A673 (cell line): ENCODE data around the gene TTC9B.
"Not testable (repeated sequence)": the region's sequence is repeated elsewhere in the genome, so short reads cannot be mapped to it uniquely, and the experiment has no call there.

ENCODE experiments used
- EZH2 ChIP-seq: fragments of 200-600 bp; sonication (generic); IDR thresholded peaks from 2 replicates; pipeline ENCODE4 v1.6.1; 2017; ENCODE audit warnings: borderline replicate concordance, low read depth, mild to moderate bottlenecking, mixed read lengths, antibody characterized with exemption, low read length; ENCODE audit not compliant: poor library complexity, severe bottlenecking
- TF ChIP-seq, protein P1 (sequence below): fragments of 300-800, 200-600 bp; sonication (generic); conservative IDR thresholded peaks from 2 replicates; pipeline ENCODE4 v1.5.1; 2017; ENCODE audit warnings: low read depth, mild to moderate bottlenecking, antibody characterized with exemption, low read length, moderate library complexity, mixed read lengths

DNA sequence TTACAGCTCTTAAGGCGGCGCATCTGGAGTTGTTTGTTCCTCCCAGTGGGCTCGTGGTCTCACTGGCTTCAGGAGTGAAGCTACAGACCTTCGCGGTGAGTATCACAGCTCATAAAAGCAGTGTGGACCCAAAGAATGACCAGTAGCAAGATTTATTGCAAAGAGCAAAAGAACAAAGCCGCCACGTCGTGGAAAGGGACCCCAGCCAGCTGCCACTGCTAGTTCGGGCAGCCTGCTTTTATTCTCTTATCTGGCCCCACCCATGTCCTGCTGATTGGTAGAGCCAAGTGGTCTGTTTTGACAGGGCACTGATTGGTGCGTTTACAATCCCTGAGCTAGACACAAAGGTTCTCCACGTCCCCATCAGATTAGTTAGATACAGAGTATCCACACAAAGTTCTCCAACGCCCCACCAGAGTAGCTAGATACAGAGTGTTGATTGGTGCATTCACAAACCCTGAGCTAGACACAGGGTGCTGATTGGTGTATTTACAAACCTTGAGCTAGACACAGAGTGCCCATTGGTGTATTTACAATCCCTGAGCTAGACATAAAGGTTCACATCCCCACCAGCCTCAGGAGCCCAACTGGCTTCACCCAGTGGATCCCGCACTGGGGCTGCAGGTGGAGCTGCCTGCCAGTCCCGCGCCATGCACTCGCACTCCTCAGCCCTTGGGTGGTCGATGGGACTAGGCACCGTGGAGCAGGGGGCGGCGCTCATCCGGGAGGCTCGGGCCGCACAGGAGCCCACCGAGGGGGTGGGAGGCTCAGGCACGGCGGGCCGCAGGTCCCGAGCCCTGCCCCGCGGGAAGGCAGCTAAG is 48.5 kb downstream of the TTC9B start:
- TF ChIP-seq, protein P1, sequence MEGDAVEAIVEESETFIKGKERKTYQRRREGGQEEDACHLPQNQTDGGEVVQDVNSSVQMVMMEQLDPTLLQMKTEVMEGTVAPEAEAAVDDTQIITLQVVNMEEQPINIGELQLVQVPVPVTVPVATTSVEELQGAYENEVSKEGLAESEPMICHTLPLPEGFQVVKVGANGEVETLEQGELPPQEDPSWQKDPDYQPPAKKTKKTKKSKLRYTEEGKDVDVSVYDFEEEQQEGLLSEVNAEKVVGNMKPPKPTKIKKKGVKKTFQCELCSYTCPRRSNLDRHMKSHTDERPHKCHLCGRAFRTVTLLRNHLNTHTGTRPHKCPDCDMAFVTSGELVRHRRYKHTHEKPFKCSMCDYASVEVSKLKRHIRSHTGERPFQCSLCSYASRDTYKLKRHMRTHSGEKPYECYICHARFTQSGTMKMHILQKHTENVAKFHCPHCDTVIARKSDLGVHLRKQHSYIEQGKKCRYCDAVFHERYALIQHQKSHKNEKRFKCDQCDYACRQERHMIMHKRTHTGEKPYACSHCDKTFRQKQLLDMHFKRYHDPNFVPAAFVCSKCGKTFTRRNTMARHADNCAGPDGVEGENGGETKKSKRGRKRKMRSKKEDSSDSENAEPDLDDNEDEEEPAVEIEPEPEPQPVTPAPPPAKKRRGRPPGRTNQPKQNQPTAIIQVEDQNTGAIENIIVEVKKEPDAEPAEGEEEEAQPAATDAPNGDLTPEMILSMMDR: not testable (repeated sequence)
- TF ChIP-seq EZH2: not testable (repeated sequence)
